Heart right ventricle (tissue), 16 donors: Measurements from ENCODE around the gene SLC20A1. TPM values are rescaled to one million over a fixed set of nuclear protein-coding genes. Genes with fewer than 3 reads are reported as not detected.
A peak's percentile ranks its signal among the peaks of the same experiment; 100 is the strongest.

Experiments used
- ATAC-seq, 8 donors: fragments of 200-7000 bp; cut with Tn5 transposase; one replicate each; pipeline ENCODE4 v1.9.1; 2020; ENCODE audit warnings: mild to moderate bottlenecking in 8 of 8, moderate library complexity in 8 of 8, moderate number of reproducible peaks in 1 of 8
- DNase-seq, 2 donors: peaks; one replicate each; pipeline ENCODE4 v3.0.0-alpha.2; 2020
- H3K27ac ChIP-seq, 10 donors: fragments of 200-600 bp; sonication (generic) in 2 of 10; one replicate each; pipeline versions ENCODE4 v1.5.0 to v1.8.0; 2020 to 2022; ENCODE audit warnings: mild to moderate bottlenecking in 3 of 10
- H3K27me3 ChIP-seq, 7 donors: fragments of 200-600 bp; one replicate each; pipeline ENCODE4 v1.8.0; 2021 to 2022; ENCODE audit warnings: mild to moderate bottlenecking in 2 of 7
- H3K36me3 ChIP-seq, 9 donors: fragments of 200-600 bp; sonication (generic) in 1 of 9; one replicate each; pipeline versions ENCODE4 v1.5.0 to v1.8.0; 2020 to 2022; ENCODE audit warnings: mild to moderate bottlenecking in 2 of 9
- H3K4me1 ChIP-seq, 9 donors: fragments of 200-600 bp; sonication (generic) in 1 of 9; one replicate each; pipeline versions ENCODE4 v1.5.0 to v1.8.0; 2020 to 2022; ENCODE audit warnings: mild to moderate bottlenecking in 4 of 9
- H3K4me3 ChIP-seq, 10 donors: fragments of 200-600 bp; sonication (generic) in 2 of 10; one replicate each; pipeline versions ENCODE4 v1.5.0 to v1.8.0; 2020 to 2022; ENCODE audit warnings: mild to moderate bottlenecking in 7 of 10, moderate library complexity in 2 of 10
- H3K9me3 ChIP-seq, 11 donors: fragments of 200-600 bp in 10 of 11; sonication (generic) in 2 of 11; one replicate each; pipeline versions ENCODE4 v1.5.0 to v1.8.0; 2013 to 2022; ENCODE audit warnings: mild to moderate bottlenecking in 2 of 11, control low read depth in 1 of 11, moderate library complexity in 1 of 11
- CTCF ChIP-seq, 9 donors: fragments of 200-600 bp; sonication (generic) in 2 of 9; IDR thresholded peaks; one replicate each; pipeline versions ENCODE4 v1.5.0 to v1.8.0; 2021 to 2022; ENCODE audit warnings: antibody characterized with exemption in 9 of 9, mild to moderate bottlenecking in 5 of 9, moderate library complexity in 1 of 9
- WGBS, 2 donors: extraction: QIAGEN DNeasy Blood & Tissue Kit; methylation state at CpG; one replicate each; pipeline ENCODE4 v1.1.7; 2013; ENCODE audit warnings: inconsistent platforms in 1 of 2; 5-methylcytosine and 5-hydroxymethylcytosine counted together
- intact Hi-C, 10 donors: fragments of 100-400 bp; cut with DNase I; formaldehyde crosslinking; loops; one replicate each; pipeline versions ENCODE4 v1.11.1 to v1.14.2; 2022
- polyA plus RNA-seq, 2 donors: library from polyadenylated mRNA; stranded (reverse); fragments of 200-250 nt; gene quantifications; one replicate each; pipeline ENCODE4 v1.2.3, GENCODE V29; 2013
- total RNA-seq, 10 donors: library from RNA; stranded (reverse); fragmentation: NEBNext Ultra II Directional in 3 of 10; extraction: Animal tissue kit (Norgen Biotek cat#: 25700) in 3 of 10; gene quantifications; one replicate each; pipeline versions ENCODE4 v1.2.1 to v1.2.4, GENCODE V29; 2021 to 2023
- donor health status: Arrhythmogenic right ventricular cardiomyopathy.
- donor health status: ischemic (EF 13 %, LVEDD 7.1; RV severe dilation, severe dysfunction).
- donor health status: healthy with polysubstance abuse.
- donor health status: DM: no; HTN: yes; CAD: no.
- donor health status: DM: no; HTN: no; CAD: no.
- donor health status: ischemic (EF 25% LVEDD 6.9; RV normal size, moderate dysfunction).
- donor health status: ischemic (EF 25% LVEDD 5.7; RV mildly dilated, moderate dysfunction).
- donor health status: healthy.
- donor health status: DM: yes; HTN: yes; CAD: no.
- donor health status: Ischemic cardiomyopathy.
- donor health status: ischemic (EF 35%, LVEDD 5.7; RV mildly dilated, moderate dysfunction).
- donor health status: nonischemic (EF 11% LVEDD 7.7; RV severe dilation, severe dysfunction).
- donor health status: DM: yes; HTN: yes; CAD: no.
- donor health status: PGD.
- donor health status: ischemic (EF 29% LVEDD 5.4; RV normal size, mild dysfunction).
- donor health status: nonischemic (EF 23%, LVEDD 6.1; RV moderate dilation, normal function).

The SLC20A1 gene
- total and polyA plus RNA-seq, 12 donors = 9.9 to 21.3 (median 13.2) TPM

GRCh38 chr2:112630268-112630667 lies 15.5 kb upstream of the SLC20A1 start:
- WGBS, 2 donors = 60 to 63% methylated on average over 4 of the region's 4 CpGs
- H3K36me3 ChIP-seq = no peaks in the 10 kb centered on the region
- H3K4me3 ChIP-seq = peak overlapping the region in 1 of 10 donors; percentile 0
- no peak for ATAC-seq
- peak overlapping the region in 5 of 10 donors; percentile 11 to 82 (median 57) for H3K27ac ChIP-seq
- peaks cover 0 to 8% (median 0%) of the 10 kb centered on the region in 7 donors for H3K27me3 ChIP-seq
- DNase-seq = no peak
- no peak for TF ChIP-seq CTCF (IDR thresholded peaks at IDR 0.05)
- peaks cover 0 to 77% (median 17%) of the 10 kb centered on the region in 9 donors for H3K4me1 ChIP-seq
- H3K9me3 ChIP-seq = no peaks in the 10 kb centered on the region
- intact Hi-C loops = no loop called here

GRCh38 chr2:112633708-112634107 lies 12.0 kb upstream of the SLC20A1 start:
- H3K4me3 ChIP-seq = no peak overlapping the region
- TF ChIP-seq CTCF (IDR thresholded peaks at IDR 0.05) = no peak
- H3K4me1 ChIP-seq = peaks cover 0 to 56% (median 0%) of the 10 kb centered on the region in 9 donors
- H3K36me3 ChIP-seq = no peaks in the 10 kb centered on the region
- no peak for DNase-seq
- no peaks in the 10 kb centered on the region for H3K9me3 ChIP-seq
- intact Hi-C loops = no loop called here
- H3K27ac ChIP-seq = no peak overlapping the region
- ATAC-seq = no peak
- peaks cover 0 to 8% (median 0%) of the 10 kb centered on the region in 7 donors for H3K27me3 ChIP-seq
- 95 to 99% methylated on average over 5 of the region's 5 CpGs for WGBS, 2 donors

- intact Hi-C loops = no loop called here
- Histone ChIP-seq H3K36me3 (no peaks in the 10 kb centered on the region), H3K4me1 (peaks cover 0 to 50% (median 0%) of the 10 kb centered on the region in 9 donors), H3K27me3 (peaks cover 0 to 8% (median 0%) of the 10 kb centered on the region in 7 donors), H3K4me3 (no peak overlapping the region), H3K9me3 (no peaks in the 10 kb centered on the region), H3K27ac (peak overlapping the region in 1 of 10 donors; percentile 31)
- 89% methylated on average over 16 of the region's 16 CpGs for WGBS, 2 donors
- no peak for DNase-seq
- no peak for TF ChIP-seq CTCF (IDR thresholded peaks at IDR 0.05)
- no peak for ATAC-seq
These were observed 11.4 kb upstream of the SLC20A1 start for GRCh38 chr2:112634153-112634873.

- Histone ChIP-seq H3K27ac (peak overlapping the region in 1 of 10 donors; percentile 31), H3K9me3 (no peaks in the 10 kb centered on the region), H3K4me3 (no peak overlapping the region), H3K4me1 (peaks cover 0 to 48% (median 0%) of the 10 kb centered on the region in 9 donors), H3K27me3 (peaks cover 0 to 4% (median 0%) of the 10 kb centered on the region in 7 donors), H3K36me3 (no peaks in the 10 kb centered on the region)
- intact Hi-C loops = no loop called here
- ATAC-seq (no peak), DNase-seq (no peak)
- WGBS, 2 donors = 96% methylated on average over 6 of the region's 6 CpGs
- TF ChIP-seq CTCF (IDR thresholded peaks at IDR 0.05) = no peak
These were observed 10.9 kb upstream of the SLC20A1 start for GRCh38 chr2:112634874-112635157.
